HepG2 (cell line): Measurements from ENCODE around the gene NHSL1.

Experiments
- CTCF ChIP-seq: sonication (generic); formaldehyde crosslinking; IDR thresholded peaks from 2 replicates; pipeline ENCODE4 v1.5.0; 2020; ENCODE audit warnings: mild to moderate bottlenecking, missing genetic modification reagents, moderate library complexity
- GTF2F1 ChIP-seq: fragments of 150-350 bp; IDR thresholded peaks from 2 replicates; pipeline ENCODE4 v1.6.1; 2014; ENCODE audit warnings: low read length
- MYNN ChIP-seq: sonication (generic); formaldehyde crosslinking; IDR thresholded peaks from 2 replicates; pipeline ENCODE4 v1.4.0; 2020; ENCODE audit warnings: mild to moderate bottlenecking, low read depth, missing genetic modification reagents
- POLR2AphosphoS5 ChIP-seq: IDR thresholded peaks from 2 replicates; pipeline ENCODE4 v1.6.1; 2012; ENCODE audit warnings: low read depth, low read length
- SALL1 ChIP-seq: sonication (generic); formaldehyde crosslinking; IDR thresholded peaks from 2 replicates; pipeline ENCODE4 v1.8.0; 2022; ENCODE audit warnings: mild to moderate bottlenecking, missing genetic modification reagents

GRCh38 chr6:138428944-138429598, 70.2 kb downstream of the NHSL1 start:
- TF ChIP-seq SALL1 (CRISPR knock-in tag) (no peak), CTCF (CRISPR knock-in tag) (peak; percentile 67), GTF2F1 (no peak), POLR2AphosphoS5 (no peak), MYNN (no peak)
